ENCODE measurements around the gene MAP7.

Gene MAP7

DNA sequence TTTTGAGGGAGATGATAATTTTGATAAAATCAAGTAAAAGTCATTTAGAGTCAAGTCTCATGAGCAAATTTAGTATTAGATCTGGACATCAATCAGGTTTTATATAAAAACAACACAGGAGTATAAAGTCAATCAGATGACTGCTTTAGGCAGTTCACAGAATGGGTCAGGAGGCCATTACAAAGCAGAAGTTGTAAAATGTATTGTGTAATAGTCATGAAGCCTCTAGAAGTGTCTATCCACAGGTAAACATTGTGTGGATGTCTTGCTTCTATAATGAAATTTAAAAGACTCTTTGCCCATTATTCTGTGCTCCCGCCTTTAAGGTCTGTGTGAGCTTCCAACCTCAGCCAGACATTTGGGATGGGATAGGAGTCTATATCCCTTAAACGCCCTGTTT lies 28.8 kb downstream of the MAP7 start:
- no peak overlapping the region for H3K4me3 Mint-ChIP-seq
- H3K4me1 Mint-ChIP-seq (ENCODE audit: low read depth) = peaks cover 14% of the 10 kb centered on the region
- intact Hi-C loops (cut with micrococcal nuclease) = no loop called here
- H3K27ac Mint-ChIP-seq = no peak overlapping the region
- peaks cover 5% of the 10 kb centered on the region for H3K27me3 Mint-ChIP-seq
- no peaks in the 10 kb centered on the region for H3K9me3 Mint-ChIP-seq
- no peaks in the 10 kb centered on the region for H3K36me3 Mint-ChIP-seq (ENCODE audit: low read depth)

DNA sequence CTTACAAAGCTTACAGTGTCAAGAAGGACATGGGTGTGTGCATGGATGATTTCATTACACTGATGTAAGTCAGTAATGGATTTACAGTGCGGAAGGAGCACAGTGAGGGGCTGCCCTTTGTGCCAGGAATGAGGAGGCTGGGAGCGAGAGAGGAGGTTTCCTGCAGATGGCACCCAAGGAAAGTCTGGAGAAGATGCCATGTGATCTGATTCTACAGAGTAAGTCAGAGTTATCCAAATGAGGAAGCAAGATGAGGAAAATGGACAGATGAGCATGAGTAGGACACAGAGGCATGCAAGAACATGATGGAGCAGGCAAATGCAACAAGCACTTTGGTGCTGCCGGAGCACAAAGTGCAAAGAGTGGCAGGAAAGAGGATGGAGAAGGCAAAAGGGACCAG lies 29.7 kb downstream of the MAP7 start:
- H3K27ac Mint-ChIP-seq = no peak overlapping the region
- intact Hi-C loops (cut with micrococcal nuclease) = no loop called here
- no peaks in the 10 kb centered on the region for H3K27me3 Mint-ChIP-seq
- H3K4me1 Mint-ChIP-seq (ENCODE audit: low read depth) = peaks cover 7% of the 10 kb centered on the region
- H3K36me3 Mint-ChIP-seq (ENCODE audit: low read depth) = no peaks in the 10 kb centered on the region
- no peaks in the 10 kb centered on the region for H3K9me3 Mint-ChIP-seq
- H3K4me3 Mint-ChIP-seq = no peak overlapping the region

DNA sequence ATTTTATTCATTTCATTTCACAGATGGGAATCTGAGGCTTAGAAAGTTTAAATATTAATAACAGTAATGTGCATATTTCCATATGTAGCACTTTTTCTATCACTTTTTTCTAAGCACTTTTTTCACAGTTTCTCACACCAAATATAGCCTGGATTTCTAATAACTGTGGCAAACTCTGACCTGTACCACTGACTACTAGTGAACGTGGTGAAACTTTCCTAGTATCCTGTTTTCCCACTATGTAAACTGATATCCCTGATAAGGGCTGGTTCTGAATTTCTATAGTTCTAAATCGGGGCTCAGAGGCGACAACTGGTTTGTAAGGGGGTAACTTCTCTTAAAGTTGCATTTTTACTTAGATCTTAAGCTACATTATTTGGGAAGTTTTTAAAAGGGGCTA lies 32.6 kb downstream of the MAP7 start:
- Mint-ChIP-seq H3K4me3 (no peak overlapping the region), H3K9me3 (no peaks in the 10 kb centered on the region), H3K36me3 (ENCODE audit: low read depth) (no peaks in the 10 kb centered on the region), H3K27me3 (no peaks in the 10 kb centered on the region), H3K27ac (no peak overlapping the region), H3K4me1 (ENCODE audit: low read depth) (no peaks in the 10 kb centered on the region)
- intact Hi-C loops (cut with micrococcal nuclease) = no loop called here

DNA sequence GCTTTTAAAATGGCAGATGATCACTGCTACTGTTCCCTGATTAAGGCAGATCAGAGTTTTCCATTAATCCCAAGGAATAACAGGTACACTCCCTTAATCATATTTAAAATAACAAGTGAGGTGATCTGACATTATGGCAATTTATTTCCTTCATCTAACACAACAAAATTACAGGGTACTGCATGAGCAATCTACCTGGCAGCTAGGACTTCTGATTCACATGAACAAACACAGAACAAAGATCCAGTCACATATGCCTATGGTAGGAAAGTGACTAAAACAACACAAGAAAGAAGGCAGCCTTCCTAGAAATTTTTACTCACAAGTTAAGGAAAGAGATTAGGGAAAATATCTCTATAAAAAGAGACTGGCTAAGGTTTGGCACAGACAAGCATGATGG lies 33.2 kb downstream of the MAP7 start:
- intact Hi-C loops (cut with micrococcal nuclease) = no loop called here
- Mint-ChIP-seq H3K9me3 (no peaks in the 10 kb centered on the region), H3K4me1 (ENCODE audit: low read depth) (no peaks in the 10 kb centered on the region), H3K27ac (no peak overlapping the region), H3K4me3 (no peak overlapping the region), H3K27me3 (no peaks in the 10 kb centered on the region), H3K36me3 (ENCODE audit: low read depth) (no peaks in the 10 kb centered on the region)

DNA sequence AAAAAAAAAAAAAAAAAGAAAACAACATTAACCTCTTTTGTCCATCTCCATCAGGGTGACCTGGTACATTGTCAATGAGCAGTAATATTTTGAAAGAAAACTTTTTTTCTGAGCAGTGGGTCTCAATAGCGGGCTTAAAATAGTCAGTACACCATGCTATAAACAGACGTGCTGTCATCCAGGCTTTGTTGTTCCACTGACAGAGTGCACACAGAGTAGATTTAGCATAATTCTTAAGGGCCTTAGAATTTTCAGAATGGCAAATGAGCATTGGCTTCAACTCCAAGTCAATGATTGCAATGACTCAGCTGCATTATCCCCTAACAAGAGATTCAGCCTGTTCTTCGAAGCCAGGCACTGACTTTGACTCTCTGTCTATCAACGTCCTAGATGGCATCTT lies 35.6 kb downstream of the MAP7 start:
- Mint-ChIP-seq H3K27ac (no peak overlapping the region), H3K27me3 (no peaks in the 10 kb centered on the region), H3K36me3 (ENCODE audit: low read depth) (no peaks in the 10 kb centered on the region), H3K4me3 (no peak overlapping the region), H3K4me1 (ENCODE audit: low read depth) (no peaks in the 10 kb centered on the region), H3K9me3 (no peaks in the 10 kb centered on the region)
- intact Hi-C loops (cut with micrococcal nuclease) = no loop called here

DNA sequence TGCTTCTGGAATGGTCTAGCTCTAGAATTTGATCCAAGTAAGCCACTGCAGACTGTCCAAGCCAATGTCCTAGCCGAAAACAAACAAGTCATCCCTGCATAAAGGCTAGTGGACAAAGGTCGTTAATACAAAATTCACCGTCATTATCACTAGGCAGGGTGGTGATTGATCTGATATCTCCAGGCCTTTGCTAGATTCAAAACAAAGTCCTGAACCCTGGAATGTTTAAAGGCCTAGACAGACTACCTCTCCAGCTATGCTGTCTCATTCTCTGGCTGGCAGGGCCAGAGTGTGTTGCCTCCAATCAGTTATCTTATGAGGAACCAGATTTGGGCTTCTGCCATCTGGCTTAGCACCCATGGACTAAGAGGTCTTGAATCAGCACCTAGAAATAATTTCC lies 38.3 kb downstream of the MAP7 start:
- Mint-ChIP-seq H3K36me3 (ENCODE audit: low read depth) (no peaks in the 10 kb centered on the region), H3K9me3 (no peaks in the 10 kb centered on the region), H3K27ac (no peak overlapping the region), H3K4me1 (ENCODE audit: low read depth) (peaks cover 6% of the 10 kb centered on the region), H3K4me3 (no peak overlapping the region), H3K27me3 (no peaks in the 10 kb centered on the region)
- intact Hi-C loops (cut with micrococcal nuclease) = no loop called here

DNA sequence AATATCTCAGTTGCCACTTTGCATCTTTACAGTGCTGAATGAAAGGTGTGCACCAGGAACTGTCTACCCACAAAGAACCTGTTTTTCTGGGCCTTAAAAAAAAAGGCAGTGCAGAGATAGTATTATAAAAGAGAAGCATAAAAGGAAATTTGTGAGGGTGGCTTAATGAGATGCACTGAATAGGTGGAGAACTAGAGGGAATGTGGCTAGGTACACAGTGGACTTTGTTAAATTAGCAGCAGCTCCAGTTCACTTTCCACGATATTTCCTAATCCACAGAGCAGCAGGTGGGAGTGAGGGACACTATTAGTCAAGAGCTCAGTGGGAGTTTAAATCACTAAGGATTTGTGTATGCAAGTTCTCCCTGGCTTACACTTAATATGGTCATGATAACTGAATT lies 38.8 kb downstream of the MAP7 start:
- Mint-ChIP-seq H3K36me3 (ENCODE audit: low read depth) (no peaks in the 10 kb centered on the region), H3K27ac (no peak overlapping the region), H3K27me3 (no peaks in the 10 kb centered on the region), H3K4me1 (ENCODE audit: low read depth) (peaks cover 6% of the 10 kb centered on the region), H3K9me3 (no peaks in the 10 kb centered on the region), H3K4me3 (no peak overlapping the region)
- intact Hi-C loops (cut with micrococcal nuclease) = no loop called here

DNA sequence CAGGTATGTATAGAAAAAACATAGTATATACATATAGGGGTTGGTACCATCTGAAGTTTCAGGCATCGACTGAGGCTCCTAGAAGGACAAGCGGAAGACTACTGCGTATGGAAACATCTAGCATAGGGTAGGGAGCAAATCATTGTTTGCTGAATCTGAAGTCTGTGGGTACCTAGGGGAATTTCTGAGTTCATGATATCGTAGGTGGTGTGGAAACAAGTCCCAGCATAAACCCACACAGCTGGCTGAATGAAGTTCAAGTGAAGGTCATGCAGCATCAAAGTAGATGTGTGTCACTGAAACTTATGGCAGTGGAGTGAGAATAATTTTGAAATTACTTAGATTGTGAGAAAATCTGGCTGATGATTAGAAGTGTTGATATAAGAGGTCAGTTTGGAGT lies 39.4 kb downstream of the MAP7 start:
- intact Hi-C loops (cut with micrococcal nuclease) = no loop called here
- Mint-ChIP-seq H3K4me3 (no peak overlapping the region), H3K4me1 (ENCODE audit: low read depth) (peaks cover 6% of the 10 kb centered on the region), H3K27ac (no peak overlapping the region), H3K36me3 (ENCODE audit: low read depth) (no peaks in the 10 kb centered on the region), H3K27me3 (no peaks in the 10 kb centered on the region), H3K9me3 (no peaks in the 10 kb centered on the region)

DNA sequence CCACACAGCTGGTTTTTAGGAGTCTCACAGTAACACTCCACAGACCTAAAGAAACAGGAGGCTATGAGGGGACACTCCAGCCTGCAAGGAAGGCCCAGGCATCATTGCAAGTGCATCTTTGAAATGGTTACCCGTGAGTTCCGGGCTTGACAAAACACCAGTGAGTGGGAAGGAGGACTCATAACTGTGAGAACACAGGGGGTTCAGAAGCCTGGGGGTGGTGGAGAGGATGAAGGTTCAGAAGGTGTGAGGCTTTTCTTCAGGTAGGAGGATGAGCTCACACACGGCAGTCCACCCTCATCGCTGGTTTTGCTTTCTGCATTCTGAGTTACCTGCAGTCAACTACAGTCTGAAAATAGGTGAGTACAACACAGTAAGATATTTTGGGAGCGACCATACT lies 39.9 kb downstream of the MAP7 start:
- intact Hi-C loops (cut with micrococcal nuclease) = no loop called here
- Mint-ChIP-seq H3K27me3 (no peaks in the 10 kb centered on the region), H3K9me3 (no peaks in the 10 kb centered on the region), H3K27ac (no peak overlapping the region), H3K4me3 (no peak overlapping the region), H3K36me3 (ENCODE audit: low read depth) (no peaks in the 10 kb centered on the region), H3K4me1 (ENCODE audit: low read depth) (peaks cover 6% of the 10 kb centered on the region)

DNA sequence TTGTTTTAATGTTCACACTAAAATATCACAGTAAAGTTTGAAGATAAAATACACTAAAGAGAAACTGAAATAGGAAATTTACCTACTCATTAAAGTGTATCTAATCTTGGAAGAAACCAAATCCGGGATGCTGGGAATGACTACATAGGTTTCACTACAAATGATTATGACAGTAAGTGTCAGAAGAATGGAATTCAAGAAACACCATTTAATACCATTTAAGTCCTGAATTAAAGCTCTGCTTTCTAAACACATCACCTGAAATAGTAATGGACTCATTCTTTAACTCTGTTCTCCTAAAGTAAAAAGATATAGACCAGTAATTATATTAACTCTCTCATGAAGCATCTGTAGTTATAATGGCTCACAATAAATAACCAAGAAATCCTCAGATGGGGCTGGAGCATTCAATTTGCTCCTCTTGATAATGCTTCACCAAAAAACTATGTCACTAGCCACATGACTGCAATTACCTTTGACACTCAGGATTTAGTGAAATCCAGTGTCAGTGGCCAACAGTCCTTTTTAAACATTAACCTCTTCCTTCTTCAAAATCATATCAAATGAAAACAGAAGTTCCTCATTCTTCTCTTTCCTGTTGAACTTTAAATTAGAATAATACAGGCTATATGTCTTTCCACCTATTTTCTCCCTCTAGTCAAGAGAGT lies 41.4 kb downstream of the MAP7 start:
- Mint-ChIP-seq H3K4me3 (no peak overlapping the region), H3K27me3 (no peaks in the 10 kb centered on the region), H3K36me3 (ENCODE audit: low read depth) (no peaks in the 10 kb centered on the region), H3K27ac (no peak overlapping the region), H3K9me3 (no peaks in the 10 kb centered on the region), H3K4me1 (ENCODE audit: low read depth) (peaks cover 6% of the 10 kb centered on the region)
- intact Hi-C loops (cut with micrococcal nuclease) = no loop called here

DNA sequence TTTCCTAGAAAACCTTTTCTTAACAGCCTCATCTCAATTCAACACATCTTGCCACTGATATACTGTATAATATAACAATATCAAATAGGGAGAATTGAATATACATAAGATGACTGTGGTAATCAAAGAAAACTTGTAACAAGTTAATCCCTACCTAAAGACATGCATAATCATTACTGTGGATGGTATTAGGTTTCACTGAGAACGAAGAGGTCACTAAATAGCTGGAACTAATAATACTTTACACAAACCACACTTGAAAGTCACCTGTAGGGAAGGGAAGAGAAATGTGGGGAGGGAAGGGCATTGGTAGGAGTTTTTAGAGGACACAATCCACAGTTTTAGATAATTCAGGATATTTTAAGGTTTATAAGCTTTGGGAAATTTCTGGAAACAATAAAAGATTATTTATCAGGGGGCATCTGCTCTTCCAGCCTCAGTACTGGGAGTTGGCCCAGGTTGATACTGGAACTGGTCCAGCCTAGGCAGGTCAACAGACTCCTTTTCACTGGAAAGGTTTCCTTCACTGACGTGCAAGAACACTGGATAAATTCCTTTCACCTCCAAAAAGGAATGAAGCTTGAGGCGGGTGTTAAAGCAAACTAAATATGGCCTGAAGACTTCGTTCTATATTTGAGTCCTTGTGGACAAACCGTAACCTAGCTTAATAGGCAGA lies 44.0 kb downstream of the MAP7 start:
- Mint-ChIP-seq H3K27me3 (no peaks in the 10 kb centered on the region), H3K27ac (no peak overlapping the region), H3K4me1 (ENCODE audit: low read depth) (peaks cover 19% of the 10 kb centered on the region), H3K4me3 (no peak overlapping the region), H3K9me3 (no peaks in the 10 kb centered on the region), H3K36me3 (ENCODE audit: low read depth) (no peaks in the 10 kb centered on the region)
- intact Hi-C loops (cut with micrococcal nuclease) = no loop called here

DNA sequence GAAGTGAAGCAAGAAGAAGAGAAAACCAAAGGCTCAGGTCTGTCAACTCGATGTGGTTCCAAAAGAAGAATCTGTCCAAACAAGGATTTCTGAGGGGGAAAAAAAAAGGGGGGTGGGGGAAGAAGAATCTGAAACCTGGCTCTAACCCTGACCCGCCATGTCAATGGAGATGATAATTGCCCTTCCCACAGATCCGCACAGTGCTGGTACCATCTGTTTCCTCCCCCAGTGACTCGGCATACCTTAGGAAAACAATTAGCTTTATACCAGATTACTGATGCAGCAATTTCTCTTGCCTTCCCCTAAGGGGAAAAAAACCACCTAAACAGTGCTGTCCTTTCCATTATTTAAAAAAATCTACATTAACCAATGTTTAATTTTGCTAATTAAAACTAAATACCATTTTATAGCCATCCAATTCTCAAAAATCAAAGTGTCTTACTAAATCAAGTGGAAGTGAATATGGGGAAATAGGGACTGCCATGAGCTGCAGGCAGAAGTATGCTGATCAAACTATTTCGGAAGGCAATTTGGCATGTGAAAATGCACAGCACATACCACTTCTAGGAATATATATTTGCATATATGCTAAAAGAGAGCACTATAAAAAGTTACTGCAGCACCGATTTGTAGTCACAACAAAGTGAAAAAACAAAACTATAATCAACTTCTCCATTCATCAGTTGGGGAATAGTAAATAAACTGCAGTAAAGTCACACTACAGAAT lies 46.8 kb downstream of the MAP7 start:
- Mint-ChIP-seq H3K27ac (no peak overlapping the region), H3K4me3 (no peak overlapping the region), H3K4me1 (ENCODE audit: low read depth) (peaks cover 14% of the 10 kb centered on the region), H3K36me3 (ENCODE audit: low read depth) (no peaks in the 10 kb centered on the region), H3K27me3 (no peaks in the 10 kb centered on the region), H3K9me3 (no peaks in the 10 kb centered on the region)
- intact Hi-C loops (cut with micrococcal nuclease) = no loop called here

DNA sequence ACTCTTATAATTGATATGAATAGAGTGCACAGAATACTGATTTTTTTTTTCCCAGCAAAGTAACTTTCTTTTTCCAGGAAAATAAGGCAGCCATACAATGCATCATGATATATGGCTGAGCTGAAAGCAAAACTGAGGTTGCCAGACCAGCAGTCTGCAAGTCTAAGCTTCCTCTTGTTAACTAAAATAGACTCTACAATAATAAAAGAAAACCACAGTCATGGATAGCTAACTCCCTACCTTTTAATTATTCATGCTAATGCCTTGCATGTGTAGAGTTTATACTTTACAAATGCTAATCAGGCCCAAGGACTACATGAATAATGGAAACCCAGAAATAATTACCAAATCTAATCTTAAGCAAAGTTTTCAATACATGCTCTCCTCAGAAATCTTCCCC lies 47.4 kb downstream of the MAP7 start:
- intact Hi-C loops (cut with micrococcal nuclease) = no loop called here
- Mint-ChIP-seq H3K4me3 (no peak overlapping the region), H3K9me3 (no peaks in the 10 kb centered on the region), H3K36me3 (ENCODE audit: low read depth) (no peaks in the 10 kb centered on the region), H3K4me1 (ENCODE audit: low read depth) (peaks cover 14% of the 10 kb centered on the region), H3K27ac (no peak overlapping the region), H3K27me3 (no peaks in the 10 kb centered on the region)

DNA sequence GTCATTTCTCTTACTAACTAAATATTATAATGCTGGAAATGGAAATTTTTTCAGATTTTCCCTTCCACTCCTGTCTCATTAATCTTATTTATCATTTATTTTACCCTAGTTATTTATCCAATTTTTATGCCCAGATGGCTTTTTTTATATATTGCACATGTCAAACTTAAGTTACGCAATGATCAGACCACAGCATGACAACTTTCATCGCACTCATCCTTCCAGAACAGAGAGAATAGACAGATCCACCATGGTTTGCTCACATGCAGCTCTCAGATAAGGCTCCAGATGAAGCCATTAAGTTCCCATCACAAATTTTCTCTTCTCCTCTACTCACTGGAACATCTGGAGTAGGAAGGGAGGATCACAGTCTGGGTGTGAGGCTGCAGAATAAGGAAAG lies 48.7 kb downstream of the MAP7 start:
- intact Hi-C loops (cut with micrococcal nuclease) = no loop called here
- no peaks in the 10 kb centered on the region for H3K9me3 Mint-ChIP-seq
- H3K4me1 Mint-ChIP-seq (ENCODE audit: low read depth) = peaks cover 14% of the 10 kb centered on the region
- H3K27me3 Mint-ChIP-seq = no peaks in the 10 kb centered on the region
- no peaks in the 10 kb centered on the region for H3K36me3 Mint-ChIP-seq (ENCODE audit: low read depth)
- H3K27ac Mint-ChIP-seq = no peak overlapping the region
- no peak overlapping the region for H3K4me3 Mint-ChIP-seq
